NCI-H1092 (cell line): Measurements from ENCODE around the gene CLASP2.
A peak's percentile ranks its signal among the peaks of the same experiment; 100 is the strongest.
"Not testable (repeated sequence)": the region's sequence is repeated elsewhere in the genome, so short reads cannot be mapped to it uniquely, and the experiment has no call there.

ENCODE experiments used
- DNase-seq: peaks from one replicate; lab custom pipeline; 2025; lab: John Stamatoyannopoulos, UW

The CLASP2 gene

GRCh38 chr3:33717866-33718594, at the start of gene CLASP2:
Gene CLASP2, minus strand, starts transcription at chr3:33718254. Its CDS starts 252 bp downstream, at chr3:33718002.
- DNase-seq, result peak; percentile 73

- no peak for DNase-seq
Measured at GRCh38 chr3:33758864-33759263, 40.8 kb upstream of the CLASP2 start.

GRCh38 chr3:33758281-33758680, 40.2 kb upstream of the CLASP2 start:
- DNase-seq, result no peak

GRCh38 chr3:33754391-33754790, 36.3 kb upstream of the CLASP2 start:
- DNase-seq, result not testable (repeated sequence)

GRCh38 chr3:33751336-33751735, 33.3 kb upstream of the CLASP2 start:
- DNase-seq, result no peak

GRCh38 chr3:33750211-33750548, 32.1 kb upstream of the CLASP2 start:
- no peak for DNase-seq

GRCh38 chr3:33749546-33750210, 31.6 kb upstream of the CLASP2 start:
- DNase-seq, result no peak

GRCh38 chr3:33746416-33747116, 28.5 kb upstream of the CLASP2 start:
- no peak for DNase-seq

- DNase-seq, result no peak
Measured at GRCh38 chr3:33737146-33737545, 19.1 kb upstream of the CLASP2 start.

- DNase-seq, result no peak
Measured at GRCh38 chr3:33732394-33732793, 14.3 kb upstream of the CLASP2 start.

GRCh38 chr3:33729993-33730392, 11.9 kb upstream of the CLASP2 start:
- no peak for DNase-seq

GRCh38 chr3:33724256-33724655, 6.2 kb upstream of the CLASP2 start:
- no peak for DNase-seq

- DNase-seq, result no peak
Measured at GRCh38 chr3:33722626-33723370, 4.7 kb upstream of the CLASP2 start.

- DNase-seq, result no peak
Measured at GRCh38 chr3:33722191-33722590, 4.1 kb upstream of the CLASP2 start.

GRCh38 chr3:33718595-33718907, 497 bp upstream of the CLASP2 start:
- no peak for DNase-seq

GRCh38 chr3:33717616-33717865, 513 bp downstream of the CLASP2 start:
- no peak for DNase-seq

GRCh38 chr3:33716227-33716626, 1.8 kb downstream of the CLASP2 start:
- no peak for DNase-seq

GRCh38 chr3:33711100-33711499, 7.0 kb downstream of the CLASP2 start:
- no peak for DNase-seq

- DNase-seq, result no peak
Measured at GRCh38 chr3:33706056-33706455, 12.0 kb downstream of the CLASP2 start.

GRCh38 chr3:33704891-33705290, 13.2 kb downstream of the CLASP2 start:
- DNase-seq, result no peak

- no peak for DNase-seq
Measured at GRCh38 chr3:33699275-33699674, 18.8 kb downstream of the CLASP2 start.

- no peak for DNase-seq
Measured at GRCh38 chr3:33694944-33695343, 23.1 kb downstream of the CLASP2 start.

GRCh38 chr3:33690341-33690740, 27.7 kb downstream of the CLASP2 start:
- DNase-seq, result no peak
